ENCODE data around the gene EYA4.

EYA4 gene

GRCh38 chr6:133456944-133457343, 215.8 kb downstream of the EYA4 start:
- DNase-seq (ENCODE audit: low spot score): no peak

DNA sequence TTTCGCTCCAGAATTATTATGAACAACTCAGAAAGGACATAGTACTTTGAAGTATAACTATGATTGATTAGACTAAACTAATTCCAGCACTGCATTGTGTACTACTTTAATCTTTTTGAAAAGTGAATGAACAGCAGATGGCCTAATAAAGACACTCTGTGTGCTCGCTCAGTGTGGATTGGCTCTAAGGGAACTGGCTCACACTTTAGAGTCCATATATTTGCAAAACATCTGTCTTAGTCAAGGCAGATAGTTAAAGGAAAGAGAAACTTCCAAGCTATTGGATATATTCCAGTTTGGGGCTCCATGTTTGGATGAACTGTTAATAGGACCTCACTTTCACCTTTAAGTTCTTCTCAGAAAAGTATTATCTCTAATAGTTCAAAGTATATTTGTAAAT, 218.9 kb downstream of the EYA4 start:
- DNase-seq (ENCODE audit: low spot score): no peak

- DNase-seq (ENCODE audit: low spot score): no peak
Observed at GRCh38 chr6:133463790-133464189, 222.6 kb downstream of the EYA4 start.

GRCh38 chr6:133466680-133467079, 225.5 kb downstream of the EYA4 start:
- DNase-seq (ENCODE audit: low spot score): no peak

- no peak for DNase-seq (ENCODE audit: low spot score)
Observed at GRCh38 chr6:133467231-133467981, 226.2 kb downstream of the EYA4 start.

DNA sequence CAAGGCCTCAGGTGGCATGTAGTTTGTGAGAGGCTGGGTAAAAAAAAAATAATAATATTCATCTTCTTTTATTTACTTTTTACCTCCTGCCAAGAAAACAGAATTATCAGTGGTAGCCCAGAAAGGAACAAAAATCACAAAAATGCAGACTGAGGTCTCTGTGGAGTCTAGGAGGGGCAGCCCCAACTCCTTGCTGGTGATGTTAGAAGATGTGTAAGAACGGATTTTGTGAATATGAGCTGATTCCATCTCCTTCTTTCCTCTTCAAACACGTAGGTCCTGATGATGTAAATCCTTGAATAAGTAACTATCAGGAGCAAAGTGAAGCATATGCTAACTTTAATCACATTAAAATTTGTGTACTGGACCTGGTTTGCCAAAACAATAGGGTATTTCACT, 226.8 kb downstream of the EYA4 start:
- DNase-seq (ENCODE audit: low spot score): no peak

DNA sequence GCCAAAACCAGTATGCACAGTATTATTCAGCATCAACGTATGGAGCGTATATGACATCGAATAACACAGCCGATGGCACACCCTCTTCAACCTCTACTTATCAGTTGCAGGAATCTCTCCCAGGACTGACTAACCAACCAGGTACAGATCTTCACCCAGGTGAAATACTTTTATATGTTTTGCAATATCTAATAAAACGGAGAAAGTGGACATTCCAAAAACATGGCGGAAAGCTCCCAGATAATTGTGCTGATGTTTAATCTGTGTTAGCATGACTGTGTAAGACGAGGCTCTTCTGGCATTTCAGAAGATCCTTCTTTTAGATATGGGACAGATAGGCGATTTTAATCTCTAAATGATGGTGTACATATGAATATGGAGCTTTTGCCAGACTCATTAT, 227.4 kb downstream of the EYA4 start:
- DNase-seq (ENCODE audit: low spot score): no peak

GRCh38 chr6:133474516-133474915, 233.4 kb downstream of the EYA4 start:
- DNase-seq (ENCODE audit: low spot score): no peak

DNA sequence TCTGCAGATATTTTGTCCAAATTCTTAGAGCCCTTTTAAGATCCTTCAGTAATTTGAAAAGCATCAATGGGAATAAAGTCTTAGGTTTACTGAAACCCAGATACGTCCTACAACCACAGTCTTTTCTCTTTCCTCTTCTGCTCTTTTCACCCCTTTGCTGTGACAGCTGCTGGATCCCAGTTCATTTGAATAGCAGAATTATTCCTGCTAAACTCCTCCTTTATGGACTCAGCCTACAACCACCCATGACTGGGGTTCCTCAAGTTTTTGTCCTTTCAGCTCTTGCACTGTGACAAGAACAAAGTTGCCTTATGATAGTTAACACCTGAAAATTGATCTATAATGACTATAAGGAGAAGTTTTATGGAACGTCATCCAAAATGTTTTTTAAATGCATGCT, 237.5 kb downstream of the EYA4 start:
- DNase-seq (ENCODE audit: low spot score): no peak

DNA sequence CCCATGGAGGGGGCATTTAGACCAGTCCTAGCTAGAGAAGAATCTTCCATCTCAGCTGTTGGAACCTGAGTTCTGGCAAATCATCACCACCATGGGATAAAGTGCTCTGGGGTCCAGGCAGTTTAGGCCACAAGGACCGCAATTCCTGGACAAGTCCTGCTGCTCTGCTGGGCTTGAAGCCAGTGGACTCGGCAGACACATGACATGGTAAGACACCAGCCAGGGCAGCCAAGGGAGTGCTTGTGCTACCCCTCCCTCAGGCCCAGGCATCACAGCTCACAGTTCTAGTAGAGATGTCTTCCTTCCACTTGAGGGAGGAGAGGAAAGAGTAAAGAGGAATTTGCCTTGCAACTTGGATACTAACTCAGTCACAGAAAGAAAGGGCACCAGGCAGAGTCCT, 246.0 kb downstream of the EYA4 start:
- DNase-seq (ENCODE audit: low spot score): no peak

GRCh38 chr6:133495205-133495903, 254.2 kb downstream of the EYA4 start:
- DNase-seq (ENCODE audit: low spot score): no peak

DNA sequence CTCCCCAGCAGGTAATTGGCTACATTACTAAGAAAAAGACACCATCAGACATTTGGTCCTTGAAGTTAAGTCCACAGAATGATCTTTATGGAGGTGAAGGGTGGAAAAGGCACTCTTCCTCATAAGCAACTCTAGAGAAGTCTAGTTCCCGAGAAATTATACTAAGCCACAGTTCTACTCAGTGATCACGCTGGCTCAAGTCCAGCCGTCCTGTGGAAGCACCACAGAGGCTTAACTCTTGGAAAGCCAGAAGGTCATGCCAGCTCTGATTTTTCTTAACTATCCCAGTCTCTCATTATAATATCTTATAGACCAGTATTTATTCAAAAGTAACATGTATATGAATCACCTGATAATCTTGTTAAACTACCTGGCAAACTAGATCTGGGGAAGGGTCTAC, 258.5 kb downstream of the EYA4 start:
- no peak for DNase-seq (ENCODE audit: low spot score)

- DNase-seq (ENCODE audit: low spot score): no peak
Observed at GRCh38 chr6:133501675-133502270, 260.6 kb downstream of the EYA4 start.

DNA sequence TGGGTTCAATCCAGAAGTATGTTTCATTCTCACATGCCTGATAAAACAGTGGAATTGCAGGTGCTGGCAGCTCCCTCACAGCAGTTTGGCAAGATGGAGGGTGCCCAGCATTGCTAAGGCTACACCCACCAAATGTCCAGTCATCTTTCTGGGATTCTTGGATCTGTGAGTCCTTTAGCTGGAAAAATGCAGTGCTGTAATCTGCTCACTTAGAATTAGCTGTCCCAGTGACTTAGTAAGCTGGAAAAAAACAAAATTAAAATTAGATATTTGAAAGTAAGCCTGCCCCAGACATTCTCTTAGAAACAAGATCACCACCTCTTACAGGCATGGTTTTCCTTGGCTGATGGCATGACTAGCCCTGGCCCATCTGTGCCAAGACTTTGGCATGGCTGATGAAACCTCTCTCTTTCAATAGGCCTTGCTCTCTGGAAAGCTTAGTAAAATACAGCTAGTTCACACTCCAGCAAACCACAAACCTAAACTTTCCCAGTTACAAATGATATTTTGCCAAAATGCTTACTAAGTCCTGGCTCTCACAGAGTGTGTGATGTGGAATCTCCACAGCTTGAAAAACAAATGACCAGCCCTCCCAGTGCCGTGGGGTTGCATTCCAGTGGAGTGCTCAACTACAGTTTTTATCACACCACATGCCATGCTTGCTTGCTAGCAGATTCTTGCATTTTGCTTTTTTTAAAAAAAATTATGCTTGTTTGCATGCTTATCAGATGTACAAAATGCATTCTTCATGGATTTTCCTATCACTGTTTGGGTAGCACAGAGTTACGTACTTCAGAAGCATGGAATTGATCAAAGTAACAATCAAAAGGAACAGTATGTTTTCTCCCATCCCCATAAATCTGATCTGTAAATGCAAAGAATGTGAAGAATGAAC, 261.5 kb downstream of the EYA4 start:
- no peak for DNase-seq (ENCODE audit: low spot score)

DNA sequence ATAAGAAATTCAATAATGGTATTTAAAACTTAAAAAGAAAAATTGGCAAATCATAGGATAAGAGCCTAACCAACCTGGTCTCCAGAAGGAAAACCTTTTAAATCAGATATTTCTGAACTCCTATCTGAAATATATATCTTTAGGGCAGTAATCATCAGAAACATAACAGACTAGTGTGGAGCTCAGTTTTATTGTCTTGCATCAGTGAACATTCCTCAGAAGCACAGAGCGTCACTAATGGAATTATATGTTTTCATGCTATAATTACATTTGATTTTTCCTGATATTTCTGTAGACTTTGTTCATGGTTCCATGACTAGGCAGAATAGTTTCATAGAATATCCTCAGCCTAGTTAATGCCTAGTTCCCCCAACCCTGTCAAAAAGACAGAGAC, 262.2 kb downstream of the EYA4 start:
- no peak for DNase-seq (ENCODE audit: low spot score)

DNA sequence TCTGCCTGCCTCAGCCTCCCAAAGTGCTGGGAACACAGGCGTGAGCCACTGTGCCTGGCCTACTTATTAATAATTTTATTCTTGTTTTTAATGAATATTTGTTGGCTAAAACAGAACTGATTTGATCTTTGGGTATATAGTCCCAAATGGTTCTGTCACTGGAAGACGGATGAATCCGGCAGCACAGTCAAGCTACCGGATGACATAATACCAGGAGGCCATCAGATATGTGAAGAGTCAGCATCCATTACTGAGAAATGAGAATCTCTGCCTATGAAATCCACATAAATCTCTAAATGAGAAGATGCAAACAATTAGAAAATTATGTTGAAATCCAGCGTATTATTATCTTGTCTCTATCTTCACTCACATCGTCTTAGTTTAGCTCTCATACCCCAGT, 263.0 kb downstream of the EYA4 start:
- DNase-seq (ENCODE audit: low spot score): no peak

- no peak for DNase-seq (ENCODE audit: low spot score)
Observed at GRCh38 chr6:133504761-133505160, 263.6 kb downstream of the EYA4 start.

DNA sequence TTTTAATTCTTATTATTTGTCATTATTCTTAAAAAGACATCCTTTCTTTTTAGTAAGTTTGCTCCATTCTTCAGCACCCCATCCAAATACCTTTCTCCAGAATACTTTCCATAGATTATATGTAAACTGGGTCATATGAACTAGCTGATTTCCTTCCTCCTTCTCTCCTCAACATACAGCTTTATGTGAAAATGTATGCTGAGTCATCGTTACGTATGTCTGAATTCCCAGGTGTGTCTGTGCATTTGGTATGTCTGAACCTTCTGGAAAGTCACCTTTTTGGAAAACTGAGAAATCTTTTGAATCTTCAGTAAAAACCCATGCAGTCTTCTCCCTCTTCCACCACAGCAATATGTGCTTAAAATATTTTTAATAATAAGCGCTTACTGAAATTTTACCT, 264.5 kb downstream of the EYA4 start:
- DNase-seq (ENCODE audit: low spot score): no peak

DNA sequence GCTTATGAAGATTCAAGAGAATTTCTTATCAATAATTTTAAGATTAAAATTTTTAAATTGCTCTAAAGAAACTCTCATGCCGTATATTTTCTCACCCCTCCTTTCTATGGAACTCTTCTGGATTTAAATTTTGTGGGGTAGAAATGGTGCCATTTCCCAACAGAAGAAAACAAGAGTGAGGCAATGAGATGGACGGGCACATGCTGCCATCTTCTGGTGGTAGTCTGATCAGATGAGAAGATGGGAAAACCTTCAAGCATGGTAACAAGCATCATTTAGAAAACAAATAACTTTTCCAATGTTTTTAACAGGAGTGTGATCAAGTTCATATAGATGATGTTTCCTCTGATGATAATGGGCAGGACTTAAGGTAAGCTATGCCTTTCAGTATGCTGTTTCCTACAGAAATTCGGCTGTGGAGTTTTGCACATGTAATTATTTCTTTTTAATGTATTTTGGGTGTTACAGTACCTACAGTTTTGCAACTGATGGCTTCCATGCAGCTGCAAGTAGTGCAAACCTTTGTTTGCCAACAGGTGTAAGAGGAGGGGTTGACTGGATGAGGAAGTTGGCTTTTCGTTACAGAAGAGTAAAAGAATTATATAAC, 271.4 kb downstream of the EYA4 start:
- peak; percentile 54 for DNase-seq (ENCODE audit: low spot score)

GRCh38 chr6:133523816-133524215, 282.7 kb downstream of the EYA4 start:
- no peak for DNase-seq (ENCODE audit: low spot score)

- no peak for DNase-seq (ENCODE audit: low spot score)
Observed at GRCh38 chr6:133526436-133526835, 285.3 kb downstream of the EYA4 start.

DNA sequence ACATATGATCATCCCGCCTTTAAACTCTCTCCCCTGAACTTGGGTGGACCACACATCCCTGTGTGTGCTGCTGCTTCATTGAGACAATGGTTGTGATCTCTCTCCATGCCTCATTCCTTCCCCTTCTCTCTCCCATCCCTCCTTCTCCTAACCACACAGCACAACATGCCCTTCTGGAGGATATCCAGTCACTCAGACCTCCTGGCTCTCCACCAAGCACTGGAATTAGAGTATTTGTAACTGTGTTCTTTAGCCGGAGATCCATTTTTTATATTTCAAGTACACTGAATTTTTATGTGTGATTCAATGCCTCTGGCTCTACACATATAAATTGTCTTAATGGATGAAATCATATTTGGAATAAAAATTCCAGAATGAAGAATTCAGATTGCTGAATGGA, 287.4 kb downstream of the EYA4 start:
- DNase-seq (ENCODE audit: low spot score): no peak
